Gastrocnemius medialis (tissue), 4 donors: ENCODE data around the gene SAMD11. TPM values are rescaled to one million over a fixed set of nuclear protein-coding genes. Genes with fewer than 3 reads are reported as not detected.

Experiments used
- ATAC-seq, 2 donors: fragments of 150-250 bp; one replicate each; pipeline ENCODE4 v1.9.1; 2016
- DNase-seq, 2 donors: peaks; one replicate each; pipeline ENCODE4 v3.0.0-alpha.2; 2019
- H3K27ac ChIP-seq, 4 donors: fragments of 200-600 bp; sonication (generic); 1 replicate in 1 of 4; 2 replicates in 3 of 4; pipeline ENCODE4 v1.5.1; 2016 to 2018; ENCODE audit warnings: mild to moderate bottlenecking in 2 of 4, moderate library complexity in 1 of 4
- H3K27me3 ChIP-seq, 3 donors: fragments of 200-600 bp; sonication (generic) in 2 of 3; 1 replicate in 1 of 3; 2 replicates in 2 of 3; pipeline versions ENCODE4 v1.5.1 to v1.6.0; 2016 to 2019; ENCODE audit warnings: mild to moderate bottlenecking in 1 of 3, moderate library complexity in 1 of 3
- H3K36me3 ChIP-seq, 2 donors: fragments of 200-600 bp; sonication (generic) in 1 of 2; one replicate each; pipeline ENCODE4 v1.5.1; 2017 to 2018
- H3K4me1 ChIP-seq, 2 donors: fragments of 200-600 bp; sonication (generic) in 1 of 2; one replicate each; pipeline ENCODE4 v1.5.1; 2016 to 2017; ENCODE audit warnings: mild to moderate bottlenecking in 2 of 2
- H3K4me3 ChIP-seq, 4 donors: fragments of 200-600 bp; sonication (generic) in 3 of 4; 1 replicate in 1 of 4; 2 replicates in 3 of 4; pipeline ENCODE4 v1.5.1; 2016 to 2019; ENCODE audit warnings: mild to moderate bottlenecking in 2 of 4
- H3K9me3 ChIP-seq, 3 donors: fragments of 200-600 bp; sonication (generic) in 2 of 3; 1 replicate in 1 of 3; 2 replicates in 2 of 3; pipeline ENCODE4 v1.5.1; 2016 to 2019
- CTCF ChIP-seq, 5 experiments: fragments of 450-650 bp in 3 of 5; fragments of 200-600 bp in 2 of 5; sonication (generic) in 2 of 5; IDR thresholded peaks in 4 of 5; conservative IDR thresholded peaks in 1 of 5; 1 replicate in 4 of 5; 2 replicates in 1 of 5; pipeline ENCODE4 v1.5.1; 2016 to 2019; ENCODE audit warnings: antibody characterized with exemption in 5 of 5, mild to moderate bottlenecking in 3 of 5, moderate library complexity in 3 of 5
- POLR2A ChIP-seq, 2 donors: fragments of 450-650 bp; IDR thresholded peaks; one replicate each; pipeline ENCODE4 v1.6.1; 2017; ENCODE audit warnings: antibody characterized with exemption in 2 of 2, mild to moderate bottlenecking in 2 of 2, moderate library complexity in 2 of 2
- in situ Hi-C, 4 donors: fragments of 200-750 bp; cut with MboI; loops; one replicate each; pipeline versions ENCODE4 v1.15.0 to v1.8.0; 2017; ENCODE audit warnings: low sequenced_read_pairs in 4 of 4
- intact Hi-C: fragments of 100-400 bp; cut with DNase I; formaldehyde crosslinking; loops from one replicate; pipeline ENCODE4 v1.15.1; 2023; ENCODE audit warnings: low total_unique reads
- total RNA-seq, 4 donors: library from RNA; depleted of rRNA; stranded (reverse); fragments of >200 nt; gene quantifications; one replicate each; pipeline versions ENCODE4 v1.1.0 to v1.2.3, GENCODE V29; 2016

Gene SAMD11
- total RNA-seq, 4 donors from 2014 or later: 0.17 to 0.38 TPM; not detected in 2

GRCh38 chr1:939511-940106 is 15.9 kb downstream of the SAMD11 start:
- peak overlapping the region; percentile 23 to 68 (median 50) for H3K4me3 ChIP-seq
- in situ Hi-C loops: no loop called here
- H3K27ac ChIP-seq: no peak overlapping the region
- H3K9me3 ChIP-seq: no peaks in the 10 kb centered on the region
- peaks cover 12 to 24% of the 10 kb centered on the region in 2 donors for H3K4me1 ChIP-seq
- H3K27me3 ChIP-seq: peaks cover 61 to 75% (median 73%) of the 10 kb centered on the region in 3 donors
- peak in 1 of 2 donors; percentile 11 for ATAC-seq
- TF ChIP-seq POLR2A (IDR thresholded peaks at IDR 0.05) (no peak), CTCF (IDR thresholded peaks at IDR 0.05 in 4 of 5, conservative IDR thresholded peaks at IDR 0.05 in 1 of 5) (no peak)
- no peaks in the 10 kb centered on the region for H3K36me3 ChIP-seq
- DNase-seq: no peak
- intact Hi-C loops: loop anchor here (1.0 kb wide), 1 partner anchor 35 kb away; no protein-coding TSS in a partner anchor

- peak; percentile 15 to 72 for ATAC-seq
These were observed 16.6 kb downstream of the SAMD11 start for GRCh38 chr1:940107-941014.

GRCh38 chr1:941015-941587 is 17.4 kb downstream of the SAMD11 start:
- intact Hi-C loops (no loop called here), in situ Hi-C loops (no loop called here)
- H3K9me3 ChIP-seq: no peaks in the 10 kb centered on the region
- TF ChIP-seq CTCF (IDR thresholded peaks at IDR 0.05 in 4 of 5, conservative IDR thresholded peaks at IDR 0.05 in 1 of 5) (no peak), POLR2A (IDR thresholded peaks at IDR 0.05) (no peak)
- peaks cover 0 to 13% of the 10 kb centered on the region in 2 donors for H3K36me3 ChIP-seq
- H3K27me3 ChIP-seq: peaks cover 48 to 62% (median 60%) of the 10 kb centered on the region in 3 donors
- ATAC-seq (no peak), DNase-seq (no peak)
- H3K4me3 ChIP-seq: peak overlapping the region; percentile 17 to 68 (median 50)
- no peak overlapping the region for H3K27ac ChIP-seq
- H3K4me1 ChIP-seq: peaks cover 12 to 24% of the 10 kb centered on the region in 2 donors

More at GRCh38 chr1:940107-941014, 16.6 kb downstream of the SAMD11 start:
- H3K27ac ChIP-seq: no peak overlapping the region
- no peaks in the 10 kb centered on the region for H3K9me3 ChIP-seq
- in situ Hi-C loops (no loop called here), intact Hi-C loops (loop anchor here (1.0 kb wide), 1 partner anchor 36 kb away; no protein-coding TSS in a partner anchor)
- peaks cover 56 to 69% (median 67%) of the 10 kb centered on the region in 3 donors for H3K27me3 ChIP-seq
- peak overlapping the region; percentile 34 to 68 (median 50) for H3K4me3 ChIP-seq
- DNase-seq: no peak
- H3K36me3 ChIP-seq: peaks cover 0 to 5% of the 10 kb centered on the region in 2 donors
- TF ChIP-seq CTCF (IDR thresholded peaks at IDR 0.05 in 4 of 5, conservative IDR thresholded peaks at IDR 0.05 in 1 of 5): peak in 1 of 5 experiments; percentile 17
- TF ChIP-seq POLR2A (IDR thresholded peaks at IDR 0.05): no peak
- peaks cover 12 to 24% of the 10 kb centered on the region in 2 donors for H3K4me1 ChIP-seq

- intact Hi-C loops (no loop called here), in situ Hi-C loops (no loop called here)
- ATAC-seq (peak in 1 of 2 donors; percentile 4), DNase-seq (no peak)
- Histone ChIP-seq H3K27me3 (peaks cover 41 to 55% (median 53%) of the 10 kb centered on the region in 3 donors), H3K9me3 (no peaks in the 10 kb centered on the region), H3K4me1 (peaks cover 12 to 24% of the 10 kb centered on the region in 2 donors), H3K36me3 (peaks cover 0 to 20% of the 10 kb centered on the region in 2 donors), H3K27ac (no peak overlapping the region), H3K4me3 (peak overlapping the region; percentile 17 to 68 (median 44))
- no peak for TF ChIP-seq POLR2A (IDR thresholded peaks at IDR 0.05)
- no peak for TF ChIP-seq CTCF (IDR thresholded peaks at IDR 0.05 in 4 of 5, conservative IDR thresholded peaks at IDR 0.05 in 1 of 5)
These were observed 18.1 kb downstream of the SAMD11 start for GRCh38 chr1:941588-942383.
